Stimulated activated CD4-positive, alpha-beta T cell treated with anti-CD3 and anti-CD28 coated beads, Interleukin-15, amount 100 ng/mL, for 1 hour (primary cell): ENCODE data around the gene ILK.

Experiments used
- DNase-seq, 2 donors: peaks; one replicate each; pipeline ENCODE4 v3.0.0-alpha.2; 2020; ENCODE audit warnings: low read depth in 1 of 2, low spot score in 1 of 2

ILK gene

DNA sequence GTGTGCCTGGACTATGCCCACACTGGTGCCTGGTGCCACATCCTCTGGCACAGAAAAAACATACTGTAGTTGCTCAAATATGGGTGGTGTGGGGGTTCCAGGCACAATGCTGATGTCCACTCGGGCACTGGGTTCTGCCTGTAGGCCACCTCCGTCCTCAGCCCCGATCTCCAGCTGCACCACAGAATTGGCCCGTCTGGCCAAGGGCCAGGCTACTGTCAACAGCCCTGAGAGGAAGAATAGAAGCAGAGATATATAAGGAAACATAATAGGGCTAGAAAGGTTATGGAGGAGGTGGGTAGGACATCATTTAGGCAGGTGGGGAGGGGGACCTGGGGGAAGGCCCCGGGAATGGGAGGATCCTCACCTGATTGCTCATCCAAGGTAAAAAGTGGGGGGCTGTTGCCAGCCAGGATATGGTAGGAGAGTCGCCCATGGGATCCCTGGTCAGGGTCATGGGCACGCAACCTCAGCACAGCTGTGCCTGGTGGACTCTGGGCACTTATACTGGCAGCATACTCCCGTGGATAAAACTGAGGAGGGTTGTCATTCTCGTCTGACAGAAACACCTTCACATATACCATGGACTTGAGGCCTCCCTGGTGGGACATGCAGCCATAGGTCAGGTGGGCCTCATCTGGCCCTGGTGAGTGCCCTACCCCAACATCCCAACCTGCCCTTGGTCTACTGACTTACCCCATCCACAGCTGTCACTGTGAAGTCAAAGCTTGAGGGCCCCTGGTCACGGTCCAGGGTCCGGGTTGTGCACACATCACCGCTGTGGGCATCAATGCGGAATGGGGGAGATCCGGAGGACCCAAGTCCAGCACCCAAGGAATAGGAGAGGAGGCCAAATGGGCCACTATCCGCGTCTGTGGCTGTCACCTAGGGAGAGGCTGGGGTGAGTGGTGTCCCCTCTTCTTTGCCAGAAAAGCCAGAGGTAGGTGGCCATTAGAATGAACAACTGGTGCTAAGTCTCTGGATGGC, 30.1 kb downstream of the ILK start:
- no peak for DNase-seq

DNA sequence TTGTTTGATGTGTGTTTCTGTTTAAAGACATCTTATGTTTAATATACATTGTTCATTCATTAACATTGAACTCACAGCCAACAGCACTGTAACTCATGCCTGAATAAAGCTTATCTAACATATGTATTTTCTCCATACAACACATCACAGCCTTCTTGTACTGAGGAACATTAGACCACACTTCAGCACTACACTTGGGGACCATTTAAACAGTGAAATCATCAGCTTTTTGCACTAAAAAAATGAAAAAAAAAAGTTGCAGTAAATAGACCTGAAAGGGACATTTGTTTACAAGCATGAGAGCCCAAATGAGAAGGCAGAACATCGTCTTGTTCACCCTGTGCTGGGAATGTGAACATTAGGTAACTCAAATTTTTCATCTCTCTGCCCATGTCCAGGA, 31.0 kb downstream of the ILK start:
- DNase-seq: no peak

DNA sequence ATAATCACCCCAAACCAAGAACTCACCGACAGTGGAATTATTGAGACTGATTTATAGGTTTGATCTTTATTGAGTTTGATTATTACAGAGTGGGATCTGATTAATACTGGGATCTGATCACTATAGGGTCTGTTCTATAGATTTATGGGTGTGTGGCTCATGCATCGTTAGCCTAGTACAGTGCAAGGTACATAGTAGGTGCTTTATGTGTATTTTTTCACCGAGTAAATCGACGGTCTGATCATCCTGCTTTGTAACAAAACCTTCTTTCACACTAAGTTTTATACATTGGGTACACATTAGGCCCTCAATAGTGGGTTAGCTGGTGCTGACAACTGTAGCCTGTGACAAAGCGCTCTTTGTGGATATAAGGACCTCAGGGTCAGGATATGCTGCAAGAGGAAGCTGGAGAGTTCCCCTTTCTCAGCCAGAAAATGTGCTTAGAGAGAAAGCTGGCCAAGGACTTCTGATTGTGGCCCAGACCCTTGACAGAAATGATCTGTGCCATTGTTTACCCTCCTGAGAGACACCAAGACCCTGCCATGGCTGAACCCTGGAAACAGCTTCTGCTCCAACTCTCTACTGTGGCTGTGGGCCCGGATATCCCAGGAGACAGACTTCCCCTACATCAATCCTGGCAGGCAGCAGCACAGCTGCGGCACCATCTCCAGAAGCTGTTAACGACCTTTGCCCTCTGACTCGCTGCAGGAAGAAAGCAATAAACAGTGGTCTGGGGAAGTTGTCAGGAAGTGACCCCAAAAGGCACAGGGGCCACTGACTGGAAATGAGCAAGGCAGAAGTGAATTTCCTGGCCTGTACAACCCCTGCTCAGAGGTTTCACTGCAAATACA, 31.7 kb downstream of the ILK start:
- DNase-seq: no peak

DNA sequence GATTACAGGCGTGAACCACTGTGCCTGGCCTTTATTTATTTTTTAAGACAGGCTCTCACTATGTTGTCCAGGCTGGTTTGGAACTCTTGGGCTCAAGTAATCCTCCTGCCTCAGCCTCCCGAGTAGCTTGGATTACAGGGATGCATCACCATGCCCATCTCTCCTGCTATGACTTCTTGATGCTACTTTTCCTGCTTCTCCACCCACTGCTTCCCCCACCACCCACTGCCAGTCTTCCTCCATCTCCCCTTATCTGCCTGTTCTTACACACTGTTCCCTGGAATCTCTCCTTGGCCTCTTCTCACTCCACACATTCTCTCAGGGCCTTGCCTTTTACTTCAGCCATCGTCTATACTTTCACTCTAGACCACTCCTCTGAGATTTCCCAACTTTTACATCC, 32.9 kb downstream of the ILK start:
- DNase-seq: no peak

DNA sequence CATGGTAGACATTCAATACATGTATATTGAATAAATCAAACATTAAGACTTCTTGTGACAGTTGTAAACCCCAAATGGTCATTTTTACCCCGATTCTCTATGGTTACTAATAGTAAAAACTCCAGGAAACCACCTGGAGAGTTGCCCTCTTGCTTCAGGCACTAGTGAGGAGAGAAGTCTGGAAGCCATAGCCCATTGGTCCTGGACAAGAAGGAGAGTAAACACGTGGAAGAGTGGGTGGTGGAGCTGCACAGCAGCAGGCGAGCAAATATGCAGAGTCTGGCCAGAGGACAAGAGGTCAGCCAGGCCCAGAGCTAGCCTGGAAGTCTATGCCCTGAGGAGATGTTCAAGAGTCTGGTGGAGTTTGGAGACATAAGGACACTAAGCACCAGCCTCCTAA, 34.3 kb downstream of the ILK start:
- no peak for DNase-seq

DNA sequence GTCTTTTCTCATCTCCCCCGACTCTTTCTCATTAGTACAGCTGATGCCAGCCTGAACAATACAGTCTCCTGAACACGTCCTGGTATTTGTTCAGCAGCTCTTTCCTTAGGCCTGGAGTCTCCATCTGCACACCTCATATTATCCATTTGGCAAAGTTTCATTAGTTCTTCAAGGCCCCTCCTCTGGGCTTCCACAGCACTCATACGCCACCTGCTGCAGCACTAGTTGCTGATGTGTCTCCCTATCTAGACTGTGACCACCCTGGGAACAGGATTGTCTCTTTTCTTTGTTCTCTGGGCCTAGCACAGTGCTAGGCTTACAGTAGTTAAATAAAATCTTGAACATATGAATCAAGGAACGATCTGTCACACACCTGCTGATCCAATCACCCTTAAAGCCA, 34.9 kb downstream of the ILK start:
- no peak for DNase-seq

DNA sequence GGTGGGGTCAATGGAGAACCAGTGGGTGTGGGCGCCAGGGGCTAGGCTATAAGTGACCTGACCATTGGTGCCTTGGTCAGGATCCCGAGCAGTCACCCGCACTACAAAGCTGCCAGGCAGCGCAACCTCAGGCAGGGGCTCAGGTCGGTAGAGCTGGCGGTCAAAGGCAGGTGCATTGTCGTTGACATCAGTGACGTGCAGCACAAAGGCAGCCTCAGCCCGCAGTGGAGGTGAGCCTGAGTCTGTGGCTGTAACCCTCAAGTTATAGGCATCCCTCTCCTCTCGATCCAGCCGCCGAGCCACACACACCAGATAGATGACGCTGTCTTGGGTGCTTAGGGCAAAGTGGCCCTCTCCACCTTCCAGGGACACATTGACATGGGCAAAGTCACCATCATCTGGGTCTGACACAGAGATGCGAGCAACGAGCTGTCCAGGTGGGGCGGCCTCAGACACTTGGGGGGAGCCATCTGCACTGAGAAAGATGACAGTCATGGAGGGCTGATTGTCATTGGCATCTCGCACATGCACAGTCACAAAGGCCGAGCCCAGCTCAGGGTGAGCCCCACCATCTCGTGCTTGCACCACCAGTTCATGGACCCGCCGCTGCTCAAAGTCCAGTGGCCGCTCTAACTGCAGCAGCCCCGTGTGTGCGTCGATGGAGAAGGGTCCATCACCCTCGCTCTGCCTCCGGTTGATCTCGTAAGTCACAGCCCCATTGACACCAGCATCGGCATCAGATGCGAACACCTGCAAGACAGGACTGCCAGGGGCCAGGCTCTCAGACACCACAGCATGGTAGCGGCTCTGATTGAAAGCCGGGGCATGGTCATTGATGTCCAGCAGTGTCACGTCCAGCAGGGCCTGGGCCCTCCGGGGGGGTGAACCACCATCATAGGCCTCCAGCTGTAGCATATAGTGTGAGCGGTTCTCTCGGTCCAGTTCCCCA, 36.7 kb downstream of the ILK start:
- no peak for DNase-seq

DNA sequence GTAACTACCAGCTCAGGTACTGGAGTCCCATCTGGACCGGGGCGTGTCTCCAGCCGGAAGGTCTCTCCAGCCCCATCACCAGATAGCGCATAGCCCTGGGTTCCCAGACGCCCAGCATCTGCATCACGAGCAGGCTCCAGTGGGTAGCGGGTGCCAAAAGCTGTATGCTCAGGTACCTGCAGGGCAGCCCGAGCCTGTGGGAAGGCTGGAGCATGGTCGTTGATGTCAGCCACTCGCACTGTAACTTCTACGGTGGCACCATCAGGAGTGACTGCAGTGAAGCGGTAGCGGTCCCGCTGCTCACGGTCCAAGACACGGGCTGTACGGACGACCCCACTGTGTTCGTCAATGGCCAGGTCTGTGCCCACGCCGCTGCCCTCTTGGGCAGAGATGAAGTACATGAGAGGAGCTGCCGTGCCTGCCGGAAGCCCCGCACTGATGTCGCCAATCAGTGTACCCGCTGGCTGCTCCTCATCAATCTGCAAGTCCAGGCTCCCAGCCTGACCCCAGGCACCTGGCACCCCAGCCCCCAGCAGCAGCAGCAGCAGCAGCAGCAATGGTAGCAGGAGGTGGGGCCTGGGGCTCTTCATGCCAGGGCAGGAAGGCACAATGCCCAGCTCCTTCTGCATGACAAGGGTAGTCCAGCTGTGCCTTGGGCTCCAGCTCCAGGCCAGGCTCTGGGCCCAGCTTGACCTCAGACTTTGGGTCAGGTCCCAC, 37.6 kb downstream of the ILK start:
- no peak for DNase-seq

DNA sequence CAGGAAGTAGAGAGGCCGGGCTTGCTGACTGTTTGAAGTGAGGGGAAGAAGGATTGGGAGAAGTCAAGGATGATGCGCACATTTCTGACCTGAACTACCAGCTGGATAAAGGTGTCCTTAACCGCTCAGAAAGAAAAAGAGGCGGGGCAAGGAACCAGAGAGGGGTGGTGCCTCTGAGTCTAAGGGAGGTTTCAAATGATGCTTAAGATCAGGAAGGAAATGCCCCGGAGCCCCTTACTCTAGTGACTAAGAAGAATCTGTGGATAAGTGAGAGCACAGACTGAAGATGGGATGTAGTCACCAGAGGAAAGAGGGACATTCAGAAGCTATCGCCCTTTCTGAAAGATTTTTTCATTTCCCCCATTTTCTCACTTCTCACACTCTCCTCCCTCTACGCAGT, 39.4 kb downstream of the ILK start:
- DNase-seq: no peak

DNA sequence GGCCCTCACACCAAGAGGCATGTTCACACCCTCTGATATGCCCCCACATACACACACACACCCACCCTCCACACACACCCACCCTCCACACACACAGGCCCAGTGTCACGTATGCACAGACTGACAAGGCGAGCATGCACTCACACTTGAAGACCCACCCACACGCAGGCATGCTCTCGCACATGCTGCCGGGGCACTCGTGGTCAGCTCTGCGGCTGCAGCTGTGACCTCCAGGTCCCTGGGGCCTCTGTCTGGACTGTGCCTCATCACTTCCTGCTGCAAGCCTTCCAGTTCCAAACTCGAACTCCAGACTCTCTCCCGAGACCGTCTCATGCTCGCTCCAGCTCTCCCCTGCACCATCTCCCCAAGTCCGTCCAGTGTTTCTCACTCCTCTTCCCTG, 42.5 kb downstream of the ILK start:
- DNase-seq: no peak

DNA sequence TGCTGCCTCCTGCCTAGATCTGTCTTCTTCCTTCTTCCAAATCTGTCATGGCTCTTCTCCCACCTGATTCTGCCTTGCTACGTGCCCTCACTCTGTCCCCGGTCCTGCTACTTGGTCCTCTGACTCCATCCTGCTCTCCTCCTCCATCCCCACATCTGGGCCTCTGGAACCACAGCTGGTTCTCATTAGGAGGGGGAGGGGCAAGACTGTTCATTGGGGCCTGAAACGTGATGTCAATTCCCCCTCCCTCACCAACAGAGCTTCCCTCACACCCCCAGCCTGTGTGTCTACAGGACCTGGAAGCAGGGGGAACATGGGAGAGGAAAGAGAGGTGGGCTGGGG, 43.0 kb downstream of the ILK start:
- DNase-seq: no peak

DNA sequence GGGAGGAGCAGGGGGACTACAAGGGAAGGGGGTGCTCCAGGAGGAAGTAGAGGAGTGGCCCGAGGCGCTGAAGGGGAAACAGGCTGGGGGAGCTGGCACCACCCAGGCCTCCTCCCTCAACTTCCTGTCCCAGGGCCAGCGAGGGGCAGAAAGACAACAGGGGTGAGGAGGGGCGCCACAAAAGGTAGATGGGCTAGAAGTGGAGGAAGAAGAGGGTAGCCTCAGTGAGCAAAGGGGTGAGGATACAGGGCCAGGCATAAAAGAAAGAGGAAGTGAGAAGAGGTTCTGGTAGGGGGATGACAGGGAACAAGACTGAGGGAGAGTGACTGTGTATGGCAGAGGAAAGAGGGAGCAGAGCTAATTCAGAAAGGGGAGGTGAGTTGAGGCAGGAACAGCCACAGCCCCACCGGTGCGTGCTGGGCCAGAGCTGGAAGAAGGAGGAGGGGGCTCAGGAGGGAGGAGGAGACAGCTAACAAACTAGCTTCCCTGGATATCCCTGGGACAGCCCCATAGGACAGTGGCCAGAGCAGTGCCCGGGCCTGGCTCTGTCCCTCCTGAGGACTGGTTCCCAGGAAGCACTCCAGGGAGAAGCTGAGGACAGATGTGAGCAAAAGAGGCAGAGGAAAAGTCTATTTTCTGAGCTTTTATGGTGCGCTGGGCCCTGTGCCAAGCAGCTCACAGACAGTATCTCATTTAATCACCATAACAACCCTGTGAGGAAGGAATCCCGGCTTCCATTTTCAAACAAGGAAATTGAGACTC, 43.5 kb downstream of the ILK start:
- DNase-seq: no peak

DNA sequence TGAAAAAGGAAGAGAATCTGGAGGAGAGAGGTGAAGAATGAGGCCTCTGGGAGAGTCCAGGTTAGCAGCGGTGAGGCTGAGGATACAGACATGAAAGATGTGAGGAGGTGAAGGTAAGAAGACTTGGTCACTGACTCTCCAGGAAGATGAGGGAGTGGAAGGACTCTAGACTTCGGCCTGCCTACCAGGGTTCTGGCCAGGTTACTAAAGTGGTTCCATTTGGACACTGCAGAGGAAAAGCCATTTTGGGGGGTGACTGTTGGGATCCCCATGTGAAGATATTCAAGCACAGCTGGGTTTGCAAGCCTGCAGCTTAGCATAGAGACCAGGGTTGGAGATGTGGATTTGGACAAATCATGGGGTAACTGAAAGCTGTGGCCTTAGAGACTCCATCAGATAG, 44.3 kb downstream of the ILK start:
- no peak for DNase-seq

DNA sequence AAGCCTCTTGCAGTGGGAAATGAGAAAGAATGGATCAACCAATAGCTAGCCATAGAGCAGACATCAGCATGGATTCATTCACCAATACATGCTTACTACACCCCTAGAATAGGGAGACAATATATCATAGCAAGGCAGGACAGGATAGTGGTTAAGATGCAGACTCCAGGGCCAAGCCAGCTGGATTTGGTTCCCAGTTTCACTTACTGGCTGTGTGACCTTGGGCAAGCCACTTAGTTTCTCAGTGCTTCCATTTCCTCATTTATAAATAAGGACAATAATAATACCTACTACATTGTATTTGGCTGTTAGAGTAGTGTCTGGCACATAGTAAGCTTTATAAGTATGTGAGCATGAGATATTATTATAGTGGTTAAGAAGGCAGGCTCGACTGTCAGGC, 44.9 kb downstream of the ILK start:
- DNase-seq: no peak

DNA sequence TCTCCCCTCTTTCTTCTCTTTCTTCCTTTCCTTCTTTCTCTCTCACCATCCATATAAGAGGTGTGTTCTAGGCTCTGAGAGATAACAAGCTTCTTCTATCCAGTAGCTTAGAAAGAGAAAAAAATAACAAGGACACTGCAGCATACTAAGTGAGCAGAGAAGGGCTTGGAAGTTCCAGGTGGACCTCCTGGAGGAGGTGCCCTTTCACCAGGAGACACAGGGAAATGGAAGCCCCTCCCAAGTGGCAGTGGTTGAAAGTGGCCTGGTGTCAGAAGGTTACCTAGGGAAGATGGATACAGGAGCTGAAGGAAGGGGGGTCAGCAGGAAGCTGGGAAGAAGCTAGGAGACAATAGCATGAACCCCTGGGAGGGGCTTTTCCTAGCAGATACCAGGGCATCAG, 46.5 kb downstream of the ILK start:
- DNase-seq: no peak

DNA sequence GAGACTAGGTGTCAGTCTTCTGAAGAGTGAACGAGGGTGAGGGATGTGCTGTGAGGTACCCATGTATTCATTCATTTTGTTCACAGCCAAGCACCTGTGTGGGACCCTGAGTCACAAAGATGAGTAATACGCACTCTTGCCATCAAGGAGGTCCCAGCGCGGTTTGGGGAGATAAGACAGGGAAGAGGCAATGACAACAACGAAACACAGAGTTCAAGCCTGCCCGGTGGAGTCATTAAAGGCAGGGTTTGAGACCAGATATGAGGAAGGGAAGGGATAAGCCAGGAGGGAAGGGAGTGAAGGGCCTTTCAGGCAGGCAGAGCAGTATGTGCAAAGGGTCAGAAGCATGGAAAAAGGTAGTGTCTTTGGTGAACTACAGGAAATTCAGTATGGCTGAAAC, 47.4 kb downstream of the ILK start:
- DNase-seq: no peak

DNA sequence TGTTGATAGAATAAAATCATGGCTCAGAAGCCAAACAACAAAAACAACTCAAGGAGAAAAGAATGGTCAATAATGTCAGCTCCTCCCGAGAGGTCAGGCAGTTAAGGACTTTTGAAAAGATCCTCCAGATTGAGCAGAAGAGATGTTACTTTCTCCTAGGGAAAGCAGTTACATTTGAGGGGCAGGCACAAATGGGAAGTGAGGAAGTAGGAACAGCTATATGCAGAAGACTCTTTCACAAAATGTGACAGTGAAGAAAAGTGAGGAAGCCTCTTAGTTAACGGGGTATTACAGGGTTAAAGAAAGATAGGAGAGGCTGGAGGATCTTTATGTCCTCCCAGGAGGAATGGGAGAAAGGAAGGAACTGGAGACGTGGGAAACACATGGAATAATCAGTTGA, 48.6 kb downstream of the ILK start:
- no peak for DNase-seq

DNA sequence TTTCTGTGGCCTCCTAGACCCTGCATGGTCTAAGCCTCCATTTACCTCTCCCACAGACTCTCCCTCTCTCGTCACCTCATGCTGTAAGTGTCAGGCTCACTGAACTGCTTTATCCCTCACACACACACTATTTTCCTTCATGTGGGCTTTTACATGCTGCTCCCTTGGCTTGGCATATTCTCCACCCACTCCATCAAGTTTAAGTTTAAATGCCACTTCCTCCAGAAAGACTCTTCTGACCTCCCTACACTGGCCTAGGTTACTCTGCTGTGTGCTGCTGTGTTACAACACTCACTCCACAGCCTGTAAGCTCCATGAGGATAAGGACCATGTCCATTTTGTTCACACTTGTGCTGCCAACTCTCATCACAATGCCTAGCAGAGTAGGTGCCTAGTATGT, 49.5 kb downstream of the ILK start:
- no peak for DNase-seq

DNA sequence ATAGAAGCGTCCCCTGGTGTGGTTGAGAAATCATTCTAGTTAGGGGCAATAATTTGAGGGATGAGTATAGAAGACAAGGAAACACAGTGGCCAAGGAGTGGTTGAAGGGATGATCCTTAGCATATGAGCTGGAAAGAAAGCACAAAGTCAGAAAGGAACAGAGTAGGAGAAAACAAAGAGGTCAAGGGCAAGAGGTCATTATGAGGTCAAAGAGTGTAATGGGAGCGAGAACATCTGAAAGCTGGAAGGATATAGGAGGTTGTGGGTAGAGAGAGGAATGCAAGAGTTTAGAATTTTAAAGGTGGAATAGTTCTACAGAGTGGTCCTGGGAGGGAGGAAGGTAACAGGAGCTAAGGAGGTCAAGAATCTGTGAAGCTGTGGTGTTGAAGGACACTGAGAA, 50.1 kb downstream of the ILK start:
- DNase-seq: no peak
